Neuronal stem cell (in vitro differentiated cells): ENCODE data around the gene ISOC2.
"Not testable (repeated sequence)": the region's sequence is repeated elsewhere in the genome, so short reads cannot be mapped to it uniquely, and the experiment has no call there.

Source experiments
- DNase-seq: peaks from one replicate; pipeline ENCODE4 v3.0.0-alpha.2; 2013; ENCODE audit warnings: low spot score
- H2AFZ ChIP-seq: one replicate; pipeline ENCODE4 v1.6.1; 2013; ENCODE audit warnings: mild to moderate bottlenecking, low read length, inconsistent platforms
- H2AK5ac ChIP-seq: 2 replicates; pipeline ENCODE4 v1.6.1; 2013; ENCODE audit warnings: low read depth, mild to moderate bottlenecking, inconsistent platforms, low read length, moderate library complexity, mixed read lengths
- H2BK120ac ChIP-seq: 2 replicates; pipeline ENCODE4 v1.6.1; 2013; ENCODE audit warnings: low read depth, mild to moderate bottlenecking, inconsistent platforms, low read length, moderate library complexity, mixed read lengths
- H2BK12ac ChIP-seq: one replicate; pipeline ENCODE4 v1.6.1; 2013; ENCODE audit warnings: low read length, inconsistent platforms
- H2BK15ac ChIP-seq: 2 replicates; pipeline ENCODE4 v1.6.1; 2013; ENCODE audit warnings: mild to moderate bottlenecking, low read length, inconsistent platforms, mixed read lengths
- H2BK5ac ChIP-seq: one replicate; pipeline ENCODE4 v1.6.1; 2013; ENCODE audit warnings: inconsistent platforms, mild to moderate bottlenecking, low read length, moderate library complexity
- H3K14ac ChIP-seq: one replicate; pipeline ENCODE4 v1.6.1; 2013; ENCODE audit warnings: low read length, inconsistent platforms
- H3K18ac ChIP-seq: 2 replicates; pipeline ENCODE4 v1.6.1; 2013; ENCODE audit warnings: low read length, inconsistent platforms
- H3K23ac ChIP-seq: 2 replicates; pipeline ENCODE4 v1.6.1; 2013; ENCODE audit warnings: low read depth, mild to moderate bottlenecking, mixed read lengths, low read length, inconsistent platforms; ENCODE audit not compliant: poor library complexity
- H3K27ac ChIP-seq: replicated peaks from 3 replicates; pipeline ENCODE4 v1.5.1; 2013; ENCODE audit warnings: low read length, inconsistent platforms
- H3K27me3 ChIP-seq, 3 experiments: 2 replicates each; pipeline ENCODE4 v1.6.1; 2013; ENCODE audit warnings: low read length in 3 of 3, mild to moderate bottlenecking in 2 of 3, inconsistent platforms in 1 of 3, low read depth in 1 of 3, mixed read lengths in 1 of 3, moderate library complexity in 1 of 3; ENCODE audit not compliant: control insufficient read depth in 3 of 3, insufficient read depth in 3 of 3
- H3K36me3 ChIP-seq, 2 donors: replicated peaks in 1 of 2; 2 replicates each; pipeline ENCODE4 v1.6.1; 2013; ENCODE audit warnings: low read length in 2 of 2; ENCODE audit not compliant: control insufficient read depth in 2 of 2, insufficient read depth in 2 of 2
- H3K4ac ChIP-seq: 2 replicates; pipeline ENCODE4 v1.6.1; 2013; ENCODE audit warnings: inconsistent platforms, mild to moderate bottlenecking, low read length, moderate library complexity
- H3K4me1 ChIP-seq, 2 donors: 1 replicate in 1 of 2; 2 replicates in 1 of 2; pipeline ENCODE4 v1.6.1; 2013; ENCODE audit warnings: low read length in 2 of 2, low read depth in 1 of 2; ENCODE audit not compliant: control insufficient read depth in 2 of 2, insufficient read depth in 1 of 2
- H3K4me2 ChIP-seq: one replicate; pipeline ENCODE4 v1.6.1; 2013; ENCODE audit warnings: mild to moderate bottlenecking, low read length, inconsistent platforms; ENCODE audit not compliant: insufficient read depth, poor library complexity, severe bottlenecking
- H3K4me3 ChIP-seq, 2 donors: 2 replicates each; pipeline ENCODE4 v1.5.1; 2013; ENCODE audit warnings: low read length in 2 of 2, mild to moderate bottlenecking in 2 of 2, inconsistent platforms in 1 of 2, moderate library complexity in 1 of 2
- H3K79me1 ChIP-seq: one replicate; pipeline ENCODE4 v1.6.1; 2013; ENCODE audit warnings: low read depth, mild to moderate bottlenecking, inconsistent platforms, low read length, moderate library complexity
- H3K9ac ChIP-seq: one replicate; pipeline ENCODE4 v1.6.1; 2013; ENCODE audit warnings: mild to moderate bottlenecking, low read depth, low read length, inconsistent platforms; ENCODE audit not compliant: poor library complexity
- H3K9me3 ChIP-seq, 2 donors: replicated peaks in 1 of 2; 2 replicates each; pipeline versions ENCODE3 to v1.6.1; 2013; ENCODE audit warnings: low read length in 2 of 2, mild to moderate bottlenecking in 2 of 2, inconsistent platforms in 1 of 2, low read depth in 1 of 2, mixed read lengths in 1 of 2, moderate library complexity in 1 of 2; ENCODE audit not compliant: control insufficient read depth in 2 of 2, insufficient read depth in 1 of 2
- H4K8ac ChIP-seq: one replicate; pipeline ENCODE4 v1.6.1; 2013; ENCODE audit warnings: low read depth, mild to moderate bottlenecking, inconsistent platforms, low read length, moderate library complexity
- H4K91ac ChIP-seq: one replicate; pipeline ENCODE4 v1.6.1; 2013; ENCODE audit warnings: low read length, low read depth, mild to moderate bottlenecking, inconsistent platforms; ENCODE audit not compliant: poor library complexity
- WGBS, 2 donors: extraction: QIAGEN DNeasy Blood & Tissue Kit; methylation state at CpG; one replicate each; pipeline ENCODE4 v1.1.7; 2013; ENCODE audit warnings: missing lambda C conversion rate in 2 of 2, mixed read lengths in 1 of 2; ENCODE audit not compliant: insufficient read length in 2 of 2, insufficient replicate concordance in 1 of 2; ENCODE audit errors: extremely low coverage in 2 of 2; 5-methylcytosine and 5-hydroxymethylcytosine counted together

The ISOC2 gene

GRCh38 chr19:55409179-55409578, 52.3 kb downstream of the ISOC2 start:
- H3K4ac ChIP-seq, H2BK15ac ChIP-seq, H3K27me3 ChIP-seq, H3K9ac ChIP-seq, DNase-seq, H3K23ac ChIP-seq, H2BK120ac ChIP-seq, H2BK5ac ChIP-seq, H3K4me2 ChIP-seq, H2AFZ ChIP-seq, H3K14ac ChIP-seq, H4K91ac ChIP-seq, H2AK5ac ChIP-seq, H3K18ac ChIP-seq, H2BK12ac ChIP-seq, H3K4me3 ChIP-seq, H3K27ac ChIP-seq, H3K79me1 ChIP-seq, H4K8ac ChIP-seq: not testable (repeated sequence)
- Histone ChIP-seq H3K9me3 (peaks cover 5 to 19% of the 10 kb centered on the region in 2 donors), H3K36me3 (peaks cover 19 to 25% of the 10 kb centered on the region in 2 donors), H3K4me1 (peaks cover 19 to 20% of the 10 kb centered on the region in 2 donors)
- WGBS, 2 donors: no CpG with 5 or more reads among the region's 8 CpGs

DNA sequence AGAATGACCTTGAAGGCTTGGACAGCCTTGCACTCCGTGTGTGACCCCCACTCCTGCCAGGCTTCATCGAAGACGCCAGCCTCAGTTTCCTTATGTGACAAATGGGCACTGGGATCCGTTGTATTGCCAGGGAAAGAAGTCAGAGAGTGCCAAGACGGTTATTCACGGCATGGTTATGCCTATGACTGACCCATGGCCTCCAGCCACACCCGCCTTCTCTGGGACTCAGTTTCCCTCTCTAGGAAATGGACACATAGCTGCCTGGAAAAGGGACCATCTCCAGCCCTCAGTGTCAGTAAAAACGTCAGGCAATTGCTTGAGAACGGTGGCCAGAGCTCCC, 52.9 kb downstream of the ISOC2 start:
- peak overlapping the region; percentile 28 for H3K4ac ChIP-seq
- WGBS, 2 donors: no CpG with 5 or more reads among the region's 9 CpGs
- no peak overlapping the region for H2BK5ac ChIP-seq
- no peak overlapping the region for H3K23ac ChIP-seq
- peaks cover 23 to 31% of the 10 kb centered on the region in 2 donors for H3K36me3 ChIP-seq
- peak overlapping the region; percentile 95 for H2AK5ac ChIP-seq
- peaks cover 19 to 20% of the 10 kb centered on the region in 2 donors for H3K4me1 ChIP-seq
- no peak overlapping the region for H3K9ac ChIP-seq
- H2AFZ ChIP-seq: peak overlapping the region; percentile 94
- peak overlapping the region; percentile 33 to 38 for H3K4me3 ChIP-seq
- H3K14ac ChIP-seq: no peak overlapping the region
- no peaks in the 10 kb centered on the region for H3K27me3 ChIP-seq
- H2BK12ac ChIP-seq: no peak overlapping the region
- DNase-seq: no peak
- peaks cover 5 to 19% of the 10 kb centered on the region in 2 donors for H3K9me3 ChIP-seq
- H2BK15ac ChIP-seq: peak overlapping the region; percentile 13
- peak overlapping the region; percentile 63 for H3K4me2 ChIP-seq
- H3K27ac ChIP-seq: peak overlapping the region; percentile 97
- H3K18ac ChIP-seq: peak overlapping the region; percentile 68
- no peak overlapping the region for H2BK120ac ChIP-seq
- H4K91ac ChIP-seq: peak overlapping the region; percentile 39
- H3K79me1 ChIP-seq: peaks cover 9% of the 10 kb centered on the region
- peak overlapping the region; percentile 99 for H4K8ac ChIP-seq

- peaks cover 19 to 20% of the 10 kb centered on the region in 2 donors for H3K4me1 ChIP-seq
- no peak overlapping the region for H3K14ac ChIP-seq
- peaks cover 5 to 19% of the 10 kb centered on the region in 2 donors for H3K9me3 ChIP-seq
- H3K27me3 ChIP-seq: no peaks in the 10 kb centered on the region
- H2AK5ac ChIP-seq: peak overlapping the region; percentile 95
- no peak overlapping the region for H3K4ac ChIP-seq
- peaks cover 28 to 36% of the 10 kb centered on the region in 2 donors for H3K36me3 ChIP-seq
- H2BK15ac ChIP-seq: peak overlapping the region; percentile 13
- H3K79me1 ChIP-seq: peaks cover 9% of the 10 kb centered on the region
- H2BK5ac ChIP-seq: peak overlapping the region; percentile 88
- no peak overlapping the region for H2BK120ac ChIP-seq
- H3K18ac ChIP-seq: peak overlapping the region; percentile 94
- H4K91ac ChIP-seq: peak overlapping the region; percentile 90
- no peak overlapping the region for H2BK12ac ChIP-seq
- peak overlapping the region; percentile 76 to 98 for H3K4me3 ChIP-seq
- peak overlapping the region; percentile 99 for H4K8ac ChIP-seq
- WGBS, 2 donors: no CpG with 5 or more reads among the region's 72 CpGs
- H3K4me2 ChIP-seq: peak overlapping the region; percentile 86
- DNase-seq: peak; percentile 98
- peak overlapping the region; percentile 94 for H2AFZ ChIP-seq
- peak overlapping the region; percentile 98 for H3K23ac ChIP-seq
- peak overlapping the region; percentile 98 for H3K27ac ChIP-seq
- peak overlapping the region; percentile 51 for H3K9ac ChIP-seq
Measured at GRCh38 chr19:55407800-55408532, 53.5 kb downstream of the ISOC2 start.

DNA sequence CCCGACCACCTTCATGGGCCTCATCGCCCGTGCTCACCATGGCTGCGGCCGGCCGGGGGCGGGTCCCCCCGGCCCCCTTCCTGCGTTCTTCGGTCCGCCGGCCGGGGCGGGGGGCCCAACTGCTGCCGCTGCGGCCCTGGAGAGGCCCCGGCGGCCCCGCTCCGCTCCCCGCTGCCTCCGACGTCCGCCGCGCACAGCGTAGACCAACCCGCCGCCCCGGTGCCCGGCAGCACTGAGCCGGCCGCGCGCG, 54.0 kb downstream of the ISOC2 start, which contains the start of gene UBE2S:
TSS of gene UBE2S (minus strand) at position 239 of the 250 bp plus-strand sequence. CDS start at position 40, 199 bp downstream.
- peak within 1 kb of the TSS; percentile 13 for H2BK15ac ChIP-seq
- peaks cover 5 to 19% of the 10 kb centered on the region in 2 donors for H3K9me3 ChIP-seq

More for the DNA sequence above, 54.0 kb downstream of the ISOC2 start, which contains the start of gene UBE2S:
- Histone ChIP-seq H2AK5ac (peak within 1 kb of the TSS; percentile 95), H3K79me1 (peaks cover 12% of the 10 kb centered on the region), H3K36me3 (peaks cover 33 to 41% of the 10 kb centered on the region in 2 donors), H3K4me2 (peak within 1 kb of the TSS; percentile 86), H3K23ac (peak within 1 kb of the TSS; percentile 98), H4K91ac (peak within 1 kb of the TSS; percentile 90), H2BK5ac (peak within 1 kb of the TSS; percentile 88), H3K27ac (peak within 1 kb of the TSS; percentile 98), H4K8ac (peak within 1 kb of the TSS; percentile 99), H3K9ac (peak within 1 kb of the TSS; percentile 94), H2AFZ (peak within 1 kb of the TSS; percentile 94), H3K18ac (peak within 1 kb of the TSS; percentile 94), H3K4me1 (peaks cover 19 to 20% of the 10 kb centered on the region in 2 donors), H3K4ac (peak within 1 kb of the TSS; percentile 28), H3K4me3 (peak within 1 kb of the TSS; percentile 76 to 98)
- not testable (repeated sequence) for H2BK120ac ChIP-seq, H3K27me3 ChIP-seq, DNase-seq, H2BK12ac ChIP-seq, H3K14ac ChIP-seq
- no CpG with 5 or more reads among the region's 36 CpGs for WGBS, 2 donors
